HG03442 (cell line): ENCODE measurements around the gene IL18R1.

Experiments
- ATAC-seq: cut with Tn5 transposase; IDR thresholded peaks from one replicate; pipeline ENCODE4 v1.9.1; 2021; ENCODE audit warnings: mild to moderate bottlenecking, moderate library complexity; ENCODE audit not compliant: unreplicated experiment

Gene IL18R1

DNA sequence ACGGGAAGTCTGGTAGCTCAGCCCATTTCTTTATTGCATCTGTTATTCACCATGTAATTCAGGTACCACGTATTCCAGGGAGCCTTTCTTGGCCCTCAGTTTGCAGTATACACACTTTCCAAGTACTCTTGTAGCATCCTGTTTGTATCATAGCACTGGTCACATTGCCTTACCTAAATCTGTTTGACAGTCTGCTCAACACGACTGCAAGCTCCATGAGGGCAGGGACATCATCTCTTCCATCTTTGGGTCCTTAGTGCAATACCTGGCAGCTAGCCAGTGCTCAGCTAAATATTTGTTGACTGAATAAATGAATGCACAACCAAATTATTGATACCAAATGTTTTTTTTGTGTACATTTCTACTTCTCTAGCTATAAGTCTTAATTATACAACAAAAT is 11.2 kb upstream of the IL18R1 start:
- no peak for ATAC-seq

DNA sequence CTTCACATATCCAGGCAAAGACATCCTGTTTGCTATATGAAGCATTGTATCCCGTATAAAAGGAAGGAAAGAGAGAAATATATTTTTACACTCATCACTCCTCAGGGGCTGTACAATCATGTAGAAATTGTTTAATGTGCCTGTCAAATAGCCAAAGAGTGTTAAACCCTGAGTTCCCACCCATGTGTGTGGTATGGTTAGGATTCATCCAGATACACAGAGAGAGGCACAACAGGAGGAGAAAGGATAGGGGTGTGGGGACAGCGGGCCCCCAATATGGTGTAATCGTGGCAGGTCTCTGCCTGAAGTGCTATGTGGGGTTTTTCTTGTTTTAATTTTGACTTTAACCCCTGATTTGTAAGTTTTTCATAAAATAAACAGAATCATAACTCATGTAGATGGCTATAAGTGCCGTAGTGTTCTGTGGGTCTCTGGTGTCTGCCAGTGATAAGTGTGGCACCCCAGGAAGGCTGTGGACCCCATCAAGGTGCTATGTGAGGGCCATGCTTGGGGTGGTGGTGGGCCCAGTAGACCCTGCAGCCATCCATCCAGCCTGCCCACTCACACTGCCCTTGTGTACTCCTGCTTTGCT is 10.2 kb upstream of the IL18R1 start:
- no peak for ATAC-seq

- no peak for ATAC-seq
Measured at GRCh38 chr2:102346381-102347130, 9.0 kb upstream of the IL18R1 start.

- no peak for ATAC-seq
Measured at GRCh38 chr2:102350137-102350793, 5.3 kb upstream of the IL18R1 start.

DNA sequence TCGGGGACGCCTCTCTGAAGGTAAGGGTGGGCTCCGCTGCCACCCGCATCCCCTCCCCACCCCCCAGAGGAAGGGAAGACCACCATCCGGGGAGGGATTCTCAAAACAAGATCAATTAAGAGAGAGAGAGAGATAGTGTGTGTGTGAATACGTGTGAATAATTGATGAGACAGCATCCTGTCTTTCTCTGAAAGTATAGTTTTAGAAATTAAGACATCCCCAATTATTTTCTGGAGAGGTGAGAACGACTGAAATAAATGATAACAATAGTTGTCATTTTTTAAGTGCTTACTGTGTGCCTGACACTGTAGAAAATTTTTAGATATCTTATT is 751 bp downstream of the IL18R1 start:
- ATAC-seq = no peak

DNA sequence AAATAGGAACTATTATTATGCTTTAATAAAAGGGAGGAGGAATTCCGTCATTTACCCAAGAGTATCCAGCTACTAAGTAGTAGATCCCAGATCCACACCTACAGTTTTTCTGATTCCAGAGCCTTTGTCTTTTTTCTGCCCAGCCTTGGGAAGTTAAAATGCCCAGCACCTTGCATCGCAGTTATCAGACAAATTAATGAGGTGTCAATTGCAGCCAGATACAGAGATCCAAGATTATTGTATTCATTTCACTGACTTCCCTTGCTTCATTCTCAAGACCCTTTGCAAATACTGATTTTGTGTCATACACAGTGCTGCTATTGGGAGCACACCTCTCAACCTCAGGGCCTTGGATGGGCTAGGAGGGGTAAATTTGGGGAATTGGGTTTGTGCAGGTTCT is 1.1 kb downstream of the IL18R1 start:
- ATAC-seq = no peak

- ATAC-seq = no peak
Measured at GRCh38 chr2:102357937-102358336, 2.3 kb downstream of the IL18R1 start.

GRCh38 chr2:102358496-102358895 is 2.9 kb downstream of the IL18R1 start:
- no peak for ATAC-seq

DNA sequence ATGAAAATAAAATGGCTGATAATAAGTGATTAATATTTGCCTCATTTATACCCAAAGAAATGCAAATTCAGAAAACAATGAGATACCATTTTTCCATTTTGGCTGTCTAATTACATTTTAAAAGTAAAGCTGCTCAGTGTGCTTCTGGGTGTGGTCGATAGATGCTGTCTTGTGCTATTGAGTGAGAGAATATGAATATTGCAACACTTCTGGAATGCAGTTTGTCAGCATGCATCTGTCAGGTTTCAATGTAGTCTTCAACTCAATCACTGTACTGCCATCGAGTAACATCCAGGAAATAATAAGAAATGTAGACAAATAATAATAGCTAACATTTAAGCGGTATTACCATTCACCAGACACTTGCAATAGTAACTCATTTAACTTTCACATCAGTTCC is 3.9 kb downstream of the IL18R1 start:
- no peak for ATAC-seq

- no peak for ATAC-seq
Measured at GRCh38 chr2:102361632-102362241, 6.1 kb downstream of the IL18R1 start.

GRCh38 chr2:102365763-102366162 is 10.2 kb downstream of the IL18R1 start:
- ATAC-seq = no peak

GRCh38 chr2:102366406-102367112 is 11.0 kb downstream of the IL18R1 start:
- peak; percentile 75 for ATAC-seq

GRCh38 chr2:102367331-102367971 is 11.9 kb downstream of the IL18R1 start:
- peak; percentile 71 for ATAC-seq

GRCh38 chr2:102368461-102369109 is 13.0 kb downstream of the IL18R1 start:
- ATAC-seq = no peak

DNA sequence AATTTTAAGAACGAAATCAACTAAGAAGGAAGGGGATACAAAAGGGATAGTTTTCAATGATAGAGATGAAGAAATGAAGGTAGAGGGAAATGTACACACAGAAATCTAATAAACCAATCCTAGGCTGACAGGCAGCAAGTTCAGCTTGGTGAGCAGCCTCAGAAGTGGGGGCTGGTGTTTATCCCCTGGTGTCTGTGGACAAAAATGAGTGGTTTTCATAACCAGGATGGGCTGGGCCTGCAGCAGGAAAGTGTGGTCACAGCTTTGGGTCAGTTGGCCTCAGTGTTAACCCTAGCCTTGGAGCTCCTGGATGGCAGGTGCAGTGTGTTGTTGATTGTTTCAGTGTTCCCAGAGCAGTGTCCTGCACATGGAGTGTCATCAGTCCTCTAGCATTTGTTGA is 14.3 kb downstream of the IL18R1 start:
- no peak for ATAC-seq

DNA sequence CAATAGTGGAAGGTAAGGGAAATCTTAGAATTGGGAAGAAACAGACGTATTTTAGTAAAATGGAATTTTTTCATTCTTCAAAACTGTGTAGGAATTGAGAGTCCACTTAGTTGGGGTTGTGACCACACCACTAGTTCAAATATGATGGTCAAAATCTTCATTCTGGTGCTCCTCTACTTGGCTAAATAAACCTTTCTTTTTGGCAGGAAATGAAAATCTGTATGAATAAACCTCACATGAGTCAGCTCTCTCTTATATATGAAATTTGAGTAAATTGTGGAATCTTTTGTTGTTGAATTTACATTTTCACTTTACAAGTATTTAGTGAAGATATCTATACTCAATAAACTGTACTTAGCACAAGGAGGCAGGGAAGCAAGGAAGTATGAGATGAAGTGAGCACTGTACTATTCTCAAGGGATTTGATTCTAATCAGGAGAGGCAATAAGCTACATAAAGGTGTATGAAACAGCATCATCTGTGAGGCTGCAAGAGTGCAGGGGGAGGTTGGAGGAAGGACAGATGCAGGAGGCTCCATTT is 20.5 kb downstream of the IL18R1 start:
- ATAC-seq = no peak

DNA sequence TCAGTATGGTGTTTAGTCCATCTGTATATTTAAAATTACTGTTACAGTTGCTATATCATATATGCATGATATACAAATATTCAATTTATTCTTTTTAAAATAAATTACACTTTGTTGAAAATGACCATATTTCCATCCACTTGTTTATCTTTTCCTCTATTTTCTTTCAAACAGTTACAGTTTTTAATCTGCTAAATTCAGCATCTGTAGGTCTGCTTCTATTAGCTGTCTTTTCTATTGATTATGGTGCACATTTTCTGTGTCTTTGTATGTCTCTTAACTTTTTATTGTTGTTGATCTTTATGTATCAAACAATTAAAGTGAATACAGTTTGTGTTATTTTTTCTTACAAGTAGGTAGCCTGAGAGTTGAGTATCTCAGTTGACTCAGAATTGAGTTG is 28.1 kb downstream of the IL18R1 start:
- no peak for ATAC-seq

GRCh38 chr2:102385522-102385921 is 29.9 kb downstream of the IL18R1 start:
- no peak for ATAC-seq

- ATAC-seq = no peak
Measured at GRCh38 chr2:102386004-102386403, 30.4 kb downstream of the IL18R1 start.
